Esophagus muscularis mucosa (tissue), 4 donors: ENCODE measurements around the gene CFHR3. TPM values are rescaled to one million over a fixed set of nuclear protein-coding genes. Genes with fewer than 3 reads are reported as not detected.
"Not testable (repeated sequence)": the region's sequence is repeated elsewhere in the genome, so short reads cannot be mapped to it uniquely, and the experiment has no call there.

Experiments
- DNase-seq: peaks from one replicate; pipeline ENCODE4 v3.0.0-alpha.2; 2017; ENCODE audit errors: extremely low spot score
- H3K27ac ChIP-seq, 4 donors: fragments of 200-600 bp; sonication (generic); replicated peaks in 1 of 4; 1 replicate in 3 of 4; 2 replicates in 1 of 4; pipeline ENCODE4 v1.5.1; 2016 to 2019; ENCODE audit warnings: mild to moderate bottlenecking in 1 of 4
- H3K27me3 ChIP-seq, 4 donors: fragments of 200-600 bp; sonication (generic); one replicate each; pipeline versions ENCODE4 v1.5.1 to v1.6.0; 2016 to 2019
- H3K36me3 ChIP-seq, 4 donors: fragments of 200-600 bp; sonication (generic); one replicate each; pipeline ENCODE4 v1.5.1; 2016 to 2019
- H3K4me1 ChIP-seq, 4 donors: fragments of 200-600 bp; sonication (generic); one replicate each; pipeline ENCODE4 v1.5.1; 2016 to 2019
- H3K4me3 ChIP-seq, 4 donors: fragments of 200-600 bp; sonication (generic); 1 replicate in 2 of 4; 2 replicates in 2 of 4; pipeline ENCODE4 v1.5.1; 2016 to 2019; ENCODE audit warnings: mild to moderate bottlenecking in 4 of 4, moderate library complexity in 1 of 4
- H3K9me3 ChIP-seq, 4 donors: fragments of 200-600 bp; sonication (generic); 1 replicate in 3 of 4; 2 replicates in 1 of 4; pipeline ENCODE4 v1.5.1; 2016 to 2019
- EP300 ChIP-seq: sonication (generic); formaldehyde crosslinking; IDR thresholded peaks from one replicate; pipeline ENCODE4 v1.6.1; 2017; ENCODE audit warnings: antibody characterized with exemption
- POLR2A ChIP-seq: fragments of 450-650 bp; IDR thresholded peaks from one replicate; pipeline ENCODE4 v1.6.1; 2017; ENCODE audit warnings: antibody characterized with exemption, moderate library complexity, mild to moderate bottlenecking, low read depth
- POLR2AphosphoS5 ChIP-seq, 2 donors: sonication (generic); formaldehyde crosslinking; IDR thresholded peaks; one replicate each; pipeline ENCODE4 v1.6.1; 2017; ENCODE audit warnings: antibody characterized with exemption in 2 of 2
- WGBS: methylation state at CpG from one replicate; pipeline ENCODE4 v1.1.5; 2018; 5-methylcytosine and 5-hydroxymethylcytosine counted together
- intact Hi-C: fragments of 100-400 bp; cut with DNase I; formaldehyde crosslinking; loops from one replicate; pipeline ENCODE4 v1.15.1; 2023
- total RNA-seq, 4 donors: library from RNA; depleted of rRNA; stranded (reverse); fragments of >200 nt; gene quantifications; one replicate each; pipeline versions ENCODE4 v1.1.0 to v1.2.1, GENCODE V29; 2016
- TF ChIP-seq, protein P1 (sequence below), 3 experiments: fragments of 200-600 bp in 2 of 3; fragments of 450-650 bp in 1 of 3; sonication (generic) in 2 of 3; IDR thresholded peaks; one replicate each; pipeline ENCODE4 v1.5.1; 2017 to 2019; ENCODE audit warnings: antibody characterized with exemption in 3 of 3, mild to moderate bottlenecking in 2 of 3, moderate library complexity in 1 of 3

The CFHR3 gene
- total RNA-seq, 4 donors from 2014 or later: not detected

DNA sequence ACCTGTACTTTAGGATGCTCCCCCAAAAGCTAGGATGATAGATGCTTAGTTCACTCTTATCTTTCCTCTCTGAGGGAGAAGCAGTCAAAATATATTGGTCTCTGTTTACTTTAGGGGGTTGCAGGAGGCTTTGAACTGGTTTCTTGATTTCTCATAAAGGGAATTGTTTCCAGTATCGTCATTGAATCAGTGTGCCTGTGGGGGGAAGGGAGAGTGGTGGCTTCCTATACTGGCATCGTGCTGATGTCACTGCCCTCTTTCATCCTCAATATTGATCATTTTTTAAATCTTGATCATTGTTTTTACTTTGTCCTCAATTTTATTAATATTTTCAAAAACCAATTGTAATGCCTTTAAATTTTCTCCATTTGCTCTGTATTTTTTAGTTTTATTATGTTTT lies 40.2 kb upstream of the CFHR3 start:
- Histone ChIP-seq H3K36me3 (peaks cover 0 to 18% (median 5%) of the 10 kb centered on the region in 4 donors), H3K27me3 (no peaks in the 10 kb centered on the region), H3K27ac (no peak overlapping the region), H3K4me1 (no peaks in the 10 kb centered on the region), H3K9me3 (no peaks in the 10 kb centered on the region), H3K4me3 (no peak overlapping the region)
- 79% methylated on average over 2 of the region's 2 CpGs for WGBS
- TF ChIP-seq POLR2AphosphoS5 (IDR thresholded peaks at IDR 0.05): no peak
- TF ChIP-seq, protein P1, sequence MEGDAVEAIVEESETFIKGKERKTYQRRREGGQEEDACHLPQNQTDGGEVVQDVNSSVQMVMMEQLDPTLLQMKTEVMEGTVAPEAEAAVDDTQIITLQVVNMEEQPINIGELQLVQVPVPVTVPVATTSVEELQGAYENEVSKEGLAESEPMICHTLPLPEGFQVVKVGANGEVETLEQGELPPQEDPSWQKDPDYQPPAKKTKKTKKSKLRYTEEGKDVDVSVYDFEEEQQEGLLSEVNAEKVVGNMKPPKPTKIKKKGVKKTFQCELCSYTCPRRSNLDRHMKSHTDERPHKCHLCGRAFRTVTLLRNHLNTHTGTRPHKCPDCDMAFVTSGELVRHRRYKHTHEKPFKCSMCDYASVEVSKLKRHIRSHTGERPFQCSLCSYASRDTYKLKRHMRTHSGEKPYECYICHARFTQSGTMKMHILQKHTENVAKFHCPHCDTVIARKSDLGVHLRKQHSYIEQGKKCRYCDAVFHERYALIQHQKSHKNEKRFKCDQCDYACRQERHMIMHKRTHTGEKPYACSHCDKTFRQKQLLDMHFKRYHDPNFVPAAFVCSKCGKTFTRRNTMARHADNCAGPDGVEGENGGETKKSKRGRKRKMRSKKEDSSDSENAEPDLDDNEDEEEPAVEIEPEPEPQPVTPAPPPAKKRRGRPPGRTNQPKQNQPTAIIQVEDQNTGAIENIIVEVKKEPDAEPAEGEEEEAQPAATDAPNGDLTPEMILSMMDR (IDR thresholded peaks at IDR 0.05): no peak
- DNase-seq: no peak
- intact Hi-C loops: no loop called here

DNA sequence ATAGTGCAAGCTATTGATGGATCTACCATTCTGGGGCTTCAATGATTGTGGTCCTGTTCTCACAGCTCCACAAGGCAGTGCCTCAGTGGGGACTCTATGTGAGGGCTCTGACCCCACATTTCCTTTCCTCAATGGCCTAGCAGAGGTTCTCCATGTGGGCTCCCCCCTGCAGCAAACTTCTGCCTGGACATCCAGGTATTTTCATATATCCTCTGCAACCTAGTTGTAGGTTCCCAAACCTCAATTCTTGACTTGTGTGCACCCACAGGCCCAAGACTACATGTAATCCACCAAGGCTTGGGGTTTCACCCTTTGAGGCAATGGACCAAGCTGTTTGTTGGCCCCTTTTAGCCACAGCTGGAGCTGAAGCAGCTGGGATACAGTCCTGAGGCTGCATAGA lies 35.9 kb upstream of the CFHR3 start:
- intact Hi-C loops: no loop called here
- no peak for DNase-seq
- Histone ChIP-seq H3K4me1 (no peaks in the 10 kb centered on the region), H3K4me3 (no peak overlapping the region), H3K27ac (no peak overlapping the region), H3K36me3 (peaks cover 0 to 20% (median 5%) of the 10 kb centered on the region in 4 donors), H3K9me3 (no peaks in the 10 kb centered on the region), H3K27me3 (no peaks in the 10 kb centered on the region)
- TF ChIP-seq EP300 (no peak), POLR2A (no peak), POLR2AphosphoS5 (IDR thresholded peaks at IDR 0.05) (no peak)
- TF ChIP-seq, protein P1 (IDR thresholded peaks at IDR 0.05): no peak

DNA sequence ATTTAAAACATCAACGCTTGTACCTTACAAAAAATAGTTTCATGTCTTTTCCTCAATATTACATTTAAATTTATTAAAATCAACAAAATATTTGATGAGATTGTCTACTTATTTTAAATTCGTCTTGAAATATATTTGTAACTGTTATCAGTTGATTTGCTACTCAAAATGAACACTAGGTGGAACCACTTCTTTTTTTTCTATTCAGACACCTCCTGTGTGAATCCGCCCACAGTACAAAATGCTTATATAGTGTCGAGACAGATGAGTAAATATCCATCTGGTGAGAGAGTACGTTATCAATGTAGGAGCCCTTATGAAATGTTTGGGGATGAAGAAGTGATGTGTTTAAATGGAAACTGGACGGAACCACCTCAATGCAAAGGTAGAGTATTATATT lies 31.4 kb upstream of the CFHR3 start:
- intact Hi-C loops, H3K27me3 ChIP-seq, H3K4me1 ChIP-seq, H3K27ac ChIP-seq, H3K4me3 ChIP-seq, H3K9me3 ChIP-seq, DNase-seq: not testable (repeated sequence)
- 45% methylated on average over 6 of the region's 6 CpGs for WGBS
- H3K36me3 ChIP-seq: peaks cover 0 to 14% (median 4%) of the 10 kb centered on the region in 4 donors

DNA sequence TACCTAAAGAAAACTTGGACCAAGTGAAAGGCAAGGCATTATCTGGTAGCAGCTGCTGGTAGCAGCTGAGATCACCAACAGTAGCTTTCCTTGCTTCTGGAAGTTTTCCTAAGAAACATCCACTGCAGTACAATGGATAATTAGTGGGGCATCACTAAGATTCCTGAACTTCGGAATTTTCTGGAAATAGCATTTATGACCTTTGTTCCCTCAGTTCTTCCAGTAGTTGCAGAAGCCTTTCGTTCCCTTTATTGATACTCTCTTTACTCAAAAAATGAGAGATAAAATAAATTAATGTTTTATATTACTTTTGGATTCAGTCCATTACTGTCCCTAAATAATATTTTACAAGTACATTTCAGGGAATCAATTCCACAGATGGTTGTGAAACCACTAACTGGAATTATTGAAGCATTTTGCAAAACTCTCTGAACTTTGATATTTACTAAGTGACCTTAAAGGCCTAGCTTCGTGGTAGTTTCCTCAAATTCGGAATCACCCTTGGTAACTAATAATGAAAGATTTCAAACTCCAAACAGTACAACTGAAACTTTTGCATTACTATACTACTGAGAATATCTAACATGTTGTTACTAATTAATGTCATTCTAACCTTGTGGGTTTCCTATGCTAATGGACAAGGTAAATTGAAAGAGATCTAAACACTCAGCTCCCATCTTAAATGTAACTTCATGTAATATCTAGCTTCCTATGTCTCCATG lies 9.5 kb upstream of the CFHR3 start:
- H3K27ac ChIP-seq, H3K9me3 ChIP-seq, DNase-seq, H3K4me3 ChIP-seq, intact Hi-C loops, H3K4me1 ChIP-seq, H3K27me3 ChIP-seq, H3K36me3 ChIP-seq: not testable (repeated sequence)
- WGBS: 79% methylated on average over 4 of the region's 4 CpGs

DNA sequence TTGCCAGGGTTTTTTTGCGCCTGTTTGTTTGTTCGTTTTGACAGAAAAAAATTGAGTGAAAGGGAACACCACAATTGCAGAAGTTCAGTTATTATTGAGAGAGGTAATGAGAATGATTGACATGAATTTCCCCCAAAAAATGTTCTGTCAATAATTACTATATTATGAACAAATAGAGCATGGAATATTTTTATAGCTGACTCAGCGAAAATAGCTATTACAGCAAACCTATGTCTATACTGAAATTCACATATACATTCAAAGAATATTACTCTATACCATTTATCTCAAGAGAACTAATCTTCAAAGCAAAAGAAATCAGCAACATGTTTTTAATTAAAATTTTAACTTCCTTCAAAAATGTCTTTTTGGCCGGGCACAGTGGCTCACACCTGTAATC lies 4.8 kb upstream of the CFHR3 start:
- H3K27me3 ChIP-seq, H3K27ac ChIP-seq, intact Hi-C loops, H3K4me1 ChIP-seq, H3K9me3 ChIP-seq, H3K4me3 ChIP-seq, DNase-seq, H3K36me3 ChIP-seq: not testable (repeated sequence)
- WGBS: 91% methylated on average over 4 of the region's 4 CpGs

DNA sequence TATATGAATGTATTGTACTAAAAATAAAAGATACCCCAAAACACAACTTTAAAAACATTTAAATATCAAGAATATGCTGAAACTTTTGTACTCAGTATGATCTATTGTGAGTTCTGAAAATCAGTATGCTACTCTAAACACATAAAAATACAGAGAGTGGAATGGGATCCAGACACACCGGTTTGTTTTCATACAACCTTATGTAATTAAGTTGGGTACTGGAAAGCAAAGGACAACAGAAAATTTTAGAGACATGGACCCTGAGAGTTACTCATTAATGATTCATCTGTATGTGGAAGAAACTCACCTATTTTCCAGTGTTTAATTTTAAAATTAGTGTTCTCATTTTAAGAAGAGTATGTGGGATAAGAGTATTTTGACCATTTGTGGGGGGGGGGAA lies 927 bp upstream of the CFHR3 start:
- Histone ChIP-seq H3K4me3 (no peak overlapping the region), H3K27ac (no peak overlapping the region), H3K36me3 (no peaks in the 10 kb centered on the region), H3K9me3 (no peaks in the 10 kb centered on the region), H3K27me3 (no peaks in the 10 kb centered on the region), H3K4me1 (no peaks in the 10 kb centered on the region)
- TF ChIP-seq EP300 (no peak), POLR2A (no peak), POLR2AphosphoS5 (IDR thresholded peaks at IDR 0.05) (no peak)
- TF ChIP-seq, protein P1 (IDR thresholded peaks at IDR 0.05): no peak
- WGBS: 89% methylated on average over 1 of the region's 1 CpG
- DNase-seq: no peak
- intact Hi-C loops: no loop called here
